Measurements from ENCODE around the gene KLHL25.

DNA sequence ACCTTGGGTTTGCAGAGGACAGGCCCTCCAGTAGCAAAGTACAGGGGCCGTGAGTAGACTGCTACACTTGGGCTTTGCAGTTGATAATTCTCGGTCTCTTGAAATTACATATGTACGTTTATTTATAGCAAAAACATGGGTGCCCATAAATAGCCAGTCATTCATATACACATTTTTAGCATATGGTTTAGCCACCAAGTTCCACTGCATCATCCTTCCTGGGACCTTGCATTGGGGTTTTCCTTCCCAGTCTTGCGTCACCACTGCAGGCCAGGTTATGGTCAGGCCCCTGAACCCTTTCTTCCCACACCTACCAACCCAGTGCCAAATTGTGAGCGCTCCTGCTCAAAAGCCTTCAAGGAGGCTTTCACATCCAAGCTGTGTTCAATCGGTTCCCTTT, 12.7 kb downstream of the KLHL25 start:
- TF ChIP-seq, protein P1, sequence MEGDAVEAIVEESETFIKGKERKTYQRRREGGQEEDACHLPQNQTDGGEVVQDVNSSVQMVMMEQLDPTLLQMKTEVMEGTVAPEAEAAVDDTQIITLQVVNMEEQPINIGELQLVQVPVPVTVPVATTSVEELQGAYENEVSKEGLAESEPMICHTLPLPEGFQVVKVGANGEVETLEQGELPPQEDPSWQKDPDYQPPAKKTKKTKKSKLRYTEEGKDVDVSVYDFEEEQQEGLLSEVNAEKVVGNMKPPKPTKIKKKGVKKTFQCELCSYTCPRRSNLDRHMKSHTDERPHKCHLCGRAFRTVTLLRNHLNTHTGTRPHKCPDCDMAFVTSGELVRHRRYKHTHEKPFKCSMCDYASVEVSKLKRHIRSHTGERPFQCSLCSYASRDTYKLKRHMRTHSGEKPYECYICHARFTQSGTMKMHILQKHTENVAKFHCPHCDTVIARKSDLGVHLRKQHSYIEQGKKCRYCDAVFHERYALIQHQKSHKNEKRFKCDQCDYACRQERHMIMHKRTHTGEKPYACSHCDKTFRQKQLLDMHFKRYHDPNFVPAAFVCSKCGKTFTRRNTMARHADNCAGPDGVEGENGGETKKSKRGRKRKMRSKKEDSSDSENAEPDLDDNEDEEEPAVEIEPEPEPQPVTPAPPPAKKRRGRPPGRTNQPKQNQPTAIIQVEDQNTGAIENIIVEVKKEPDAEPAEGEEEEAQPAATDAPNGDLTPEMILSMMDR (IDR thresholded peaks at IDR 0.05) = no peak
- no peak for TF ChIP-seq POLR2A (IDR thresholded peaks at IDR 0.05)

All from esophagus squamous epithelium (tissue), 4 donors.